GM12878 (cell line): ENCODE measurements around the gene BATF. TPM values are rescaled to one million over a fixed set of nuclear protein-coding genes. Genes with fewer than 3 reads are reported as not detected.
A peak's percentile ranks its signal among the peaks of the same experiment; 100 is the strongest.

ENCODE experiments used
- RCOR1 ChIP-seq: conservative IDR thresholded peaks from 2 replicates; pipeline ENCODE4 v1.6.1; 2012; ENCODE audit warnings: low read depth, low read length, improper control_type of control experiment
- polyA plus RNA-seq, 11 experiments: library from polyadenylated mRNA; depleted of rRNA in 4 of 11; unstranded in 6 of 11; stranded (reverse) in 5 of 11; fragments of >200 nt; fragmentation: Nextera tagmentation in 4 of 11; fragmentation: Illumina TruSeq in 1 of 11; extraction: Ambion mirVana in 4 of 11; extraction: Trizol in 1 of 11; gene quantifications; 1 replicate in 1 of 11; 2 replicates in 10 of 11; pipeline versions ENCODE4 v1.2.1 to v1.2.3, GENCODE V29; 2011 to 2016; ENCODE audit warnings: inconsistent platforms in 2 of 11, missing spikeins in 2 of 11, low read depth in 1 of 11
- total RNA-seq, 4 experiments: library from RNA; depleted of rRNA in 3 of 4; stranded (reverse); fragments of >200 nt in 3 of 4; fragmentation: Illumina TruSeq in 1 of 4; extraction: Trizol in 1 of 4; gene quantifications; 2 replicates each; pipeline versions ENCODE4 v1.2.1 to v1.2.3, GENCODE V29; 2013 to 2021
- TF ChIP-seq, protein P1 (sequence below): fragments of 450-650 bp; conservative IDR thresholded peaks from 2 replicates; pipeline ENCODE4 v1.6.1; 2017; ENCODE audit warnings: mild to moderate bottlenecking, moderate library complexity
- TF ChIP-seq, protein P2 (sequence below): IDR thresholded peaks from 2 replicates; pipeline ENCODE4 v1.6.1; 2012; ENCODE audit warnings: low read depth, low read length, improper control_type of control experiment
- TF ChIP-seq, protein P3 (sequence below): IDR thresholded peaks from 2 replicates; pipeline ENCODE4 v1.6.1; 2012; ENCODE audit warnings: mild to moderate bottlenecking, low read depth, low read length

The BATF gene
- total and polyA plus RNA-seq, 10 of the 15 experiments (the other 5 are each of a cell fraction or from before 2014, with no cell fraction given) = 10.0 to 154 (median 103) TPM

DNA sequence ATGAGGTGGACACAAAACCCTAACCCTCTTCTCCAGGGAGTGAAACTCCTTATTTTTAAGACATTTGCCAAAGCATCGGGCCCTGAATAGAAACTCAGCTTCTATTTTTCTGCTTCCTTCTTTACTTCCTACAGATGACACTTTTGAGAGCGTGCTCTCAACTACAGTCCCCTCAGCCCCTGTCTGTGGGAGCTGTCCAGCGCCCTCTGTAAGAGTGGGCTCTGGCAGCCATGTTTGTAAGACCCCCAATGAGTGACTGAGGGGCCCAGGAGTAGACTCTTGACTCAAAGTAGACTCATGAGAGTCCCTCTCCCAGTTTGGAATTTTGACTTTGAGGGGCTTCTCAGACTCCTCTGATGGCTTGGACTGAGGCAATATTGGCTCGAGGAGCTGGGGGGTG lies 25.5 kb upstream of the BATF start (continued):
- TF ChIP-seq, protein P1, sequence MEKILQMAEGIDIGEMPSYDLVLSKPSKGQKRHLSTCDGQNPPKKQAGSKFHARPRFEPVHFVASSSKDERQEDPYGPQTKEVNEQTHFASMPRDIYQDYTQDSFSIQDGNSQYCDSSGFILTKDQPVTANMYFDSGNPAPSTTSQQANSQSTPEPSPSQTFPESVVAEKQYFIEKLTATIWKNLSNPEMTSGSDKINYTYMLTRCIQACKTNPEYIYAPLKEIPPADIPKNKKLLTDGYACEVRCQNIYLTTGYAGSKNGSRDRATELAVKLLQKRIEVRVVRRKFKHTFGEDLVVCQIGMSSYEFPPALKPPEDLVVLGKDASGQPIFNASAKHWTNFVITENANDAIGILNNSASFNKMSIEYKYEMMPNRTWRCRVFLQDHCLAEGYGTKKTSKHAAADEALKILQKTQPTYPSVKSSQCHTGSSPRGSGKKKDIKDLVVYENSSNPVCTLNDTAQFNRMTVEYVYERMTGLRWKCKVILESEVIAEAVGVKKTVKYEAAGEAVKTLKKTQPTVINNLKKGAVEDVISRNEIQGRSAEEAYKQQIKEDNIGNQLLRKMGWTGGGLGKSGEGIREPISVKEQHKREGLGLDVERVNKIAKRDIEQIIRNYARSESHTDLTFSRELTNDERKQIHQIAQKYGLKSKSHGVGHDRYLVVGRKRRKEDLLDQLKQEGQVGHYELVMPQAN = no peak
- TF ChIP-seq, protein P2, sequence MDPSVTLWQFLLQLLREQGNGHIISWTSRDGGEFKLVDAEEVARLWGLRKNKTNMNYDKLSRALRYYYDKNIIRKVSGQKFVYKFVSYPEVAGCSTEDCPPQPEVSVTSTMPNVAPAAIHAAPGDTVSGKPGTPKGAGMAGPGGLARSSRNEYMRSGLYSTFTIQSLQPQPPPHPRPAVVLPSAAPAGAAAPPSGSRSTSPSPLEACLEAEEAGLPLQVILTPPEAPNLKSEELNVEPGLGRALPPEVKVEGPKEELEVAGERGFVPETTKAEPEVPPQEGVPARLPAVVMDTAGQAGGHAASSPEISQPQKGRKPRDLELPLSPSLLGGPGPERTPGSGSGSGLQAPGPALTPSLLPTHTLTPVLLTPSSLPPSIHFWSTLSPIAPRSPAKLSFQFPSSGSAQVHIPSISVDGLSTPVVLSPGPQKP = no peak
- TF ChIP-seq RCOR1 = no peak
- TF ChIP-seq, protein P3, sequence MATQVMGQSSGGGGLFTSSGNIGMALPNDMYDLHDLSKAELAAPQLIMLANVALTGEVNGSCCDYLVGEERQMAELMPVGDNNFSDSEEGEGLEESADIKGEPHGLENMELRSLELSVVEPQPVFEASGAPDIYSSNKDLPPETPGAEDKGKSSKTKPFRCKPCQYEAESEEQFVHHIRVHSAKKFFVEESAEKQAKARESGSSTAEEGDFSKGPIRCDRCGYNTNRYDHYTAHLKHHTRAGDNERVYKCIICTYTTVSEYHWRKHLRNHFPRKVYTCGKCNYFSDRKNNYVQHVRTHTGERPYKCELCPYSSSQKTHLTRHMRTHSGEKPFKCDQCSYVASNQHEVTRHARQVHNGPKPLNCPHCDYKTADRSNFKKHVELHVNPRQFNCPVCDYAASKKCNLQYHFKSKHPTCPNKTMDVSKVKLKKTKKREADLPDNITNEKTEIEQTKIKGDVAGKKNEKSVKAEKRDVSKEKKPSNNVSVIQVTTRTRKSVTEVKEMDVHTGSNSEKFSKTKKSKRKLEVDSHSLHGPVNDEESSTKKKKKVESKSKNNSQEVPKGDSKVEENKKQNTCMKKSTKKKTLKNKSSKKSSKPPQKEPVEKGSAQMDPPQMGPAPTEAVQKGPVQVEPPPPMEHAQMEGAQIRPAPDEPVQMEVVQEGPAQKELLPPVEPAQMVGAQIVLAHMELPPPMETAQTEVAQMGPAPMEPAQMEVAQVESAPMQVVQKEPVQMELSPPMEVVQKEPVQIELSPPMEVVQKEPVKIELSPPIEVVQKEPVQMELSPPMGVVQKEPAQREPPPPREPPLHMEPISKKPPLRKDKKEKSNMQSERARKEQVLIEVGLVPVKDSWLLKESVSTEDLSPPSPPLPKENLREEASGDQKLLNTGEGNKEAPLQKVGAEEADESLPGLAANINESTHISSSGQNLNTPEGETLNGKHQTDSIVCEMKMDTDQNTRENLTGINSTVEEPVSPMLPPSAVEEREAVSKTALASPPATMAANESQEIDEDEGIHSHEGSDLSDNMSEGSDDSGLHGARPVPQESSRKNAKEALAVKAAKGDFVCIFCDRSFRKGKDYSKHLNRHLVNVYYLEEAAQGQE = peak; percentile 69
